Measurements from ENCODE around the gene BTBD17. TPM values are rescaled to one million over a fixed set of nuclear protein-coding genes. Genes with fewer than 3 reads are reported as not detected.

The BTBD17 gene
- total and polyA plus RNA-seq, 10 of the 15 experiments (the other 5 are each of a cell fraction or from before 2014, with no cell fraction given), result not detected

DNA sequence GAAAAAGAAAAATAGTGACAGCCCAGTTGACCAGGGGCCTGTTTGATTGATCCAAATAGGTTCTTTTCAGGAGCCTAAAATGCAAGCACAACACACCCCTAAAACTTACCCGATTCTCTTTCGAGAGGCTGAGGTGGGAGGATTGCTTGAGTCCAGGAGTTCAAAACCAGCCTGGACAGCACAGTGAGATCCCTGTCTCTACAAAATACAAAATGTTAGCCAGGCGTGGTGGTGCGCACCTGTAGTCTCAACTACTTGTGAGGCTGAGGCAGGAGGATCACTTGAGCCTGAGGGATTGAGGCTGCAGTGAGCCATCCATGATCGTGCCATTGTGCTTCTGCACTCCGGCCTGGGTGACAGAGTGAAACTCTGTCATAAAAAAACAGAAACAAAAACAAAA, 37.1 kb downstream of the BTBD17 start:
- intact Hi-C loops (cut with micrococcal nuclease; ENCODE audit: unreplicated experiment), result no loop called here
- SMC1A ChIA-PET (ENCODE audit: uncharacterized antibody, unreplicated experiment), result no interaction called here
- H3K9me3 ChIP-seq (replicated peaks; ENCODE audit: control insufficient read depth, insufficient read depth, low read length), result no peaks in the 10 kb centered on the region
- no peaks in the 10 kb centered on the region for H4K20me1 ChIP-seq (ENCODE audit: control insufficient read depth, insufficient read depth)
- in situ Hi-C loops (cut with MboI), result no loop called here
- ATAC-seq, result no peak
- 64% methylated on average over 6 of the region's 6 CpGs for WGBS (ENCODE audit: insufficient coverage, insufficient replicate concordance, low lambda C conversion rate, missing lambda C conversion rate)
- H3K4me3 ChIP-seq, result no peak overlapping the region
- H3K9ac ChIP-seq (ENCODE audit: control insufficient read depth, insufficient read depth, low read length), result no peak overlapping the region
- H2AFZ ChIP-seq (ENCODE audit: control insufficient read depth, low read depth, low read length), result no peak overlapping the region
- no peaks in the 10 kb centered on the region for H3K4me1 ChIP-seq (ENCODE audit: control insufficient read depth, insufficient read depth, low read length)
- H3K79me2 ChIP-seq (ENCODE audit: control insufficient read depth, insufficient read depth, low read length), result no peaks in the 10 kb centered on the region
- TF ChIP-seq, protein P1, sequence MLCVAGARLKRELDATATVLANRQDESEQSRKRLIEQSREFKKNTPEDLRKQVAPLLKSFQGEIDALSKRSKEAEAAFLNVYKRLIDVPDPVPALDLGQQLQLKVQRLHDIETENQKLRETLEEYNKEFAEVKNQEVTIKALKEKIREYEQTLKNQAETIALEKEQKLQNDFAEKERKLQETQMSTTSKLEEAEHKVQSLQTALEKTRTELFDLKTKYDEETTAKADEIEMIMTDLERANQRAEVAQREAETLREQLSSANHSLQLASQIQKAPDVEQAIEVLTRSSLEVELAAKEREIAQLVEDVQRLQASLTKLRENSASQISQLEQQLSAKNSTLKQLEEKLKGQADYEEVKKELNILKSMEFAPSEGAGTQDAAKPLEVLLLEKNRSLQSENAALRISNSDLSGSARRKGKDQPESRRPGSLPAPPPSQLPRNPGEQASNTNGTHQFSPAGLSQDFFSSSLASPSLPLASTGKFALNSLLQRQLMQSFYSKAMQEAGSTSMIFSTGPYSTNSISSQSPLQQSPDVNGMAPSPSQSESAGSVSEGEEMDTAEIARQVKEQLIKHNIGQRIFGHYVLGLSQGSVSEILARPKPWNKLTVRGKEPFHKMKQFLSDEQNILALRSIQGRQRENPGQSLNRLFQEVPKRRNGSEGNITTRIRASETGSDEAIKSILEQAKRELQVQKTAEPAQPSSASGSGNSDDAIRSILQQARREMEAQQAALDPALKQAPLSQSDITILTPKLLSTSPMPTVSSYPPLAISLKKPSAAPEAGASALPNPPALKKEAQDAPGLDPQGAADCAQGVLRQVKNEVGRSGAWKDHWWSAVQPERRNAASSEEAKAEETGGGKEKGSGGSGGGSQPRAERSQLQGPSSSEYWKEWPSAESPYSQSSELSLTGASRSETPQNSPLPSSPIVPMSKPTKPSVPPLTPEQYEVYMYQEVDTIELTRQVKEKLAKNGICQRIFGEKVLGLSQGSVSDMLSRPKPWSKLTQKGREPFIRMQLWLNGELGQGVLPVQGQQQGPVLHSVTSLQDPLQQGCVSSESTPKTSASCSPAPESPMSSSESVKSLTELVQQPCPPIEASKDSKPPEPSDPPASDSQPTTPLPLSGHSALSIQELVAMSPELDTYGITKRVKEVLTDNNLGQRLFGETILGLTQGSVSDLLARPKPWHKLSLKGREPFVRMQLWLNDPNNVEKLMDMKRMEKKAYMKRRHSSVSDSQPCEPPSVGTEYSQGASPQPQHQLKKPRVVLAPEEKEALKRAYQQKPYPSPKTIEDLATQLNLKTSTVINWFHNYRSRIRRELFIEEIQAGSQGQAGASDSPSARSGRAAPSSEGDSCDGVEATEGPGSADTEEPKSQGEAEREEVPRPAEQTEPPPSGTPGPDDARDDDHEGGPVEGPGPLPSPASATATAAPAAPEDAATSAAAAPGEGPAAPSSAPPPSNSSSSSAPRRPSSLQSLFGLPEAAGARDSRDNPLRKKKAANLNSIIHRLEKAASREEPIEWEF (IDR thresholded peaks at IDR 0.05; ENCODE audit: insufficient replicate concordance, low read depth, low read length), result no peak
- TF ChIP-seq, protein P2, sequence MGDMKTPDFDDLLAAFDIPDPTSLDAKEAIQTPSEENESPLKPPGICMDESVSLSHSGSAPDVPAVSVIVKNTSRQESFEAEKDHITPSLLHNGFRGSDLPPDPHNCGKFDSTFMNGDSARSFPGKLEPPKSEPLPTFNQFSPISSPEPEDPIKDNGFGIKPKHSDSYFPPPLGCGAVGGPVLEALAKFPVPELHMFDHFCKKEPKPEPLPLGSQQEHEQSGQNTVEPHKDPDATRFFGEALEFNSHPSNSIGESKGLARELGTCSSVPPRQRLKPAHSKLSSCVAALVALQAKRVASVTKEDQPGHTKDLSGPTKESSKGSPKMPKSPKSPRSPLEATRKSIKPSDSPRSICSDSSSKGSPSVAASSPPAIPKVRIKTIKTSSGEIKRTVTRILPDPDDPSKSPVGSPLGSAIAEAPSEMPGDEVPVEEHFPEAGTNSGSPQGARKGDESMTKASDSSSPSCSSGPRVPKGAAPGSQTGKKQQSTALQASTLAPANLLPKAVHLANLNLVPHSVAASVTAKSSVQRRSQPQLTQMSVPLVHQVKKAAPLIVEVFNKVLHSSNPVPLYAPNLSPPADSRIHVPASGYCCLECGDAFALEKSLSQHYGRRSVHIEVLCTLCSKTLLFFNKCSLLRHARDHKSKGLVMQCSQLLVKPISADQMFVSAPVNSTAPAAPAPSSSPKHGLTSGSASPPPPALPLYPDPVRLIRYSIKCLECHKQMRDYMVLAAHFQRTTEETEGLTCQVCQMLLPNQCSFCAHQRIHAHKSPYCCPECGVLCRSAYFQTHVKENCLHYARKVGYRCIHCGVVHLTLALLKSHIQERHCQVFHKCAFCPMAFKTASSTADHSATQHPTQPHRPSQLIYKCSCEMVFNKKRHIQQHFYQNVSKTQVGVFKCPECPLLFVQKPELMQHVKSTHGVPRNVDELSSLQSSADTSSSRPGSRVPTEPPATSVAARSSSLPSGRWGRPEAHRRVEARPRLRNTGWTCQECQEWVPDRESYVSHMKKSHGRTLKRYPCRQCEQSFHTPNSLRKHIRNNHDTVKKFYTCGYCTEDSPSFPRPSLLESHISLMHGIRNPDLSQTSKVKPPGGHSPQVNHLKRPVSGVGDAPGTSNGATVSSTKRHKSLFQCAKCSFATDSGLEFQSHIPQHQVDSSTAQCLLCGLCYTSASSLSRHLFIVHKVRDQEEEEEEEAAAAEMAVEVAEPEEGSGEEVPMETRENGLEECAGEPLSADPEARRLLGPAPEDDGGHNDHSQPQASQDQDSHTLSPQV (IDR thresholded peaks at IDR 0.05), result no peak
- no TSS peak for BruUV-seq (replicated peaks)
- DNase-seq (ENCODE audit: low read depth, low spot score), result no peak
- peaks cover 4 to 8% of the 10 kb centered on the region in 2 experiments; a peak in 3 of 4 replicates for H3K27me3 ChIP-seq (replicated peaks in 1 of 2; ENCODE audit: control insufficient read depth in 2 of 2, insufficient read depth in 2 of 2, low read length in 1 of 2)
- CTCF ChIA-PET, result no interaction called here
- RAD21 ChIA-PET (ENCODE audit: unreplicated experiment), result no interaction called here
- H3K27ac ChIP-seq (ENCODE audit: control insufficient read depth, insufficient read depth), result no peak overlapping the region
- no peak overlapping the region for H3K4me2 ChIP-seq (ENCODE audit: control insufficient read depth, insufficient read depth)
- no peaks in the 10 kb centered on the region for H3K36me3 ChIP-seq (ENCODE audit: control insufficient read depth in 2 of 2, insufficient read depth in 2 of 2, low read length in 1 of 2)
- POLR2A ChIA-PET, result no interaction called here
- no peak for FAIRE-seq

All from GM12878 (cell line).